RPMI8226 (cell line): ENCODE data around the gene SPATA31E1.

Source experiments
- DNase-seq: peaks from one replicate; pipeline ENCODE4 v3.0.0-alpha.2; 2015

Gene SPATA31E1

DNA sequence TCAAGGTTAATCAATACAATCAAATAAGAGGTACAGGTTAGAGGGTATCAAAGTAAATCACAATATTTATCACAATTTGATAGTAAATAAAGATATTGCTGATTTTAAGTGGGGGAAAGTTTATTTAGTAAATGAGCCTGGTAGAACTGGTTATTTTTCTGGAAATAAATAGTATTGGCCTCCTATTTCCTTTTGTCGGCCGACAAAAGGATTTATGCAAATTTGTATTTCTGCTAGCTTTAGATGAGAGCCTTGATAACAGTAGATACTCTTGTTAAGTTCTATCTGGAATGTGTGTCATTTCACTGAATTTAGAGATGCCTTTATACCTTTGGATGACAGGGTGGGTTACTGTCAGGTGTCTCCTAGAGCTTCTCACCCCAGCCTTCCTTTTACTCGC is 17.8 kb upstream of the SPATA31E1 start:
- DNase-seq, result no peak

GRCh38 chr9:87865626-87866025 is 17.1 kb upstream of the SPATA31E1 start:
- no peak for DNase-seq

- no peak for DNase-seq
Measured at GRCh38 chr9:87867391-87867790, 15.3 kb upstream of the SPATA31E1 start.

DNA sequence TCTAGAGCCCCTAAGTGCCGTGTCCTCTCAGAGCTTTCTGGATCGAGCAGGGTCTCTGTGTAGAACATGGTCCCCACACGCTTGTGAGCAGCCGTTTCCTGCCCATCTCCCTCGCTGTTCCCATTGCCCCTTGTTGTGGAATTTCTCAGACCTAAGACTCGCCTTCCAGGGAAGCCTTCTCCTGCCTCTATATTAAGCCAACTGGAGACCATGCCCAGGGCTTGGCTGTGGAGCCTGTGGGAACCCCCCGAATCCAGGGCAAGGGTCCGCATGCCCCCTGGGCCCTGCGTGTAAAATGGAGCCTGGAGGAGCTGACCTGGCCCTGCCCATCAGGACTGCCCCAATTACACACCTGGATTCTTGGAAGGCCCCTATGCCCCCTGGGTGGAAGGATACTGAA is 14.5 kb upstream of the SPATA31E1 start:
- no peak for DNase-seq

- DNase-seq, result no peak
Measured at GRCh38 chr9:87868635-87869034, 14.0 kb upstream of the SPATA31E1 start.

GRCh38 chr9:87869082-87869481 is 13.6 kb upstream of the SPATA31E1 start:
- no peak for DNase-seq

DNA sequence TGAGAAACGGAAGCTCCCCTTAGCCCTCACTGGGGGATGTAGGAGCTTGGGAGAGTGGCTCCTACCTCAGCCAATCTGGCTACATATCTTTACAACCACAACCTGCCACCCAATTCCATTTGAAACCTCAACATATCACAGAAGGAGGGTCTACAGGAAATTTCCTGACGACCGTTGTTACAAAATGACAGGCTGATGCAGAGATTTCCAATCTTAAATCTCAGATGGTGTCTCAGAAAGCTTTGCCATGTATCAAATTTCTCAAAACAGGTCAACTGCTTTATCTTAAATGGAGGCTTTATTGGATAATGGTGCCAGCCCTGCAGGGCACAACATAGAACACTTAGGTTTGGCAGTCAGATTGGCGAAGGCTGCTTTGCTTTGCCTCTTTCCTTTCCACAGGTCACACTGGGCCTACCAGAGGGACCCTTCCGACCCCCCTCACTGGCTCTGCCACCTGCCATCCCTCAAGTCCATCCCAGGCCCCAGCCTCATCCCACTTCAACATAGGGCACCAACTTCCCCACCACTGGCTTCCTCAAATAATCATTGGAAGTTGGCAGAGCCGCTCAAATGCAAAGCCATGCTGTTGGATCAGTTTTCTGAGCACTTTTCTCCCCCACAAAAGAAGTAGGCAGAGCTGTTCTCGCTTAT is 11.1 kb upstream of the SPATA31E1 start:
- no peak for DNase-seq

GRCh38 chr9:87872079-87872624 is 10.5 kb upstream of the SPATA31E1 start:
- no peak for DNase-seq

DNA sequence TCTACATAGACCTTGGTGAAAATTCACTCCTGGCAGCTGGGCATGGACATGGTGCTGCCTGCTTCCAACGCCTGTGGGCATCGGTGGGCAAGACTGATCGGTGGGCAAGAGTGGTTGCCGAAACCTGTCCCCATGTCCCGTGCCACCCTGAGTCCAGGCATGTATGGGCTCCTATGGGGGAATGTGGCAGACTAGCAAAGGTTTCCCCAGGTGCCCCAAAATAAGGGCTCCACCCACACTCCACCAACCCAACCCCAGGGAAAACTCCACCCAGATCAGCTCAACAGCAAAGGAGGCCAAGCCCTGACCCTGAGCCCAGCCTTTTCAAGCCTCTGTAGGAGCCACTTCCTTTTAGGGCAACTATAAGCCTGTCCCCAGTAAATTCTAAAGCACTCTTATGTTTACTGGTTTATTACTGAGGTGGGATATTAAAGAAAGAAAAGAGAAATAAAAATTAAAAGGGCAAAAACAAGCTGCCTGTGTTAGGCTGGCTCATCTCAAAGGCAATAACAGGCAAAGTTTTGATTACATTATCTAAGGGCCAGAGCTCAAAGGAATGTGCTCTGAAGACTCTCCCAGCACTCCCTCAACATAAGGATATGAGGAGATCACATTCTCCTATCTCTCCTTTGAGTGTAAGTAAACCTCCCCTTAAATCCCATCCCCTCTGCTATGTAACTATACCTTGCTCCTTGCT is 8.9 kb upstream of the SPATA31E1 start:
- DNase-seq, result no peak

GRCh38 chr9:87874304-87874623 is 8.4 kb upstream of the SPATA31E1 start:
- DNase-seq, result no peak

DNA sequence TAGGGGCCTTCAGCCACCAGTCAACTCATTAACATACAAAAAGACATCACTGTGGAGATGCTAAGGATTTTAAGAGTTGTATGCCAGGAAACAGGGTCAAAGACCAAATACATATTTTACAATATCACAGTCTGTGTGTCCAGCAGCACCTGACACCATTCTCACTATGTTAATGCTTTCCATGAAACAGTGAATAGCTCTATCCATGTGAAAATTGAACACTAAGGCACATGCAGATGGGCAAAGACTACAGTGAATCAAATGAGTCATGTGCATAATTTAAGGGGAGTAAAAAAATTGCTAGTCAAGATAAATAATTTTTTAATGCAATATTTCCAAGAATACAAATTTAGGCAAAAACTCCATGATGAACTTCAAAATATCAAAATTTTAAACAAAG is 7.6 kb upstream of the SPATA31E1 start:
- no peak for DNase-seq

GRCh38 chr9:87875831-87876545 is 6.7 kb upstream of the SPATA31E1 start:
- no peak for DNase-seq

DNA sequence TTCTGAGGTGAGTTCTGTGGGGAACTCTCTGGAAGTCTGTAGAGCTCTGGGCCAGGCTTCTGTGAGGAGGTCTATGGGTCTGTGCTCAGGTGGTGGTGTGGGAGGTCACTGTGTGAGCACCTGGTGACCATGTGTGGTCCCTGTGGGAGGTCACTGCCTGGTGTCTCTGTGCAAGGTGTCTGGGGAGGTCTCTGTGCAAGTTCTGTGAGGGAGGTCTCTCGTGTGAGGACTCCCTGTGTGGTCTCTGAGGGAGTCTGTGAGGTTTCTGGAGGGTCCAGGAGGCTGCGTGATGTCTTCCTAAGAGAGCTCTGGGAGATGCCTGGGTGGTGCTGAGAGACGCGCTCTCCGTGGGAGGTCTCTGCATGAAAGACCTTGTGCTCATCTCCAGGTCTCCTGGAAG is 6.0 kb upstream of the SPATA31E1 start:
- DNase-seq, result no peak

DNA sequence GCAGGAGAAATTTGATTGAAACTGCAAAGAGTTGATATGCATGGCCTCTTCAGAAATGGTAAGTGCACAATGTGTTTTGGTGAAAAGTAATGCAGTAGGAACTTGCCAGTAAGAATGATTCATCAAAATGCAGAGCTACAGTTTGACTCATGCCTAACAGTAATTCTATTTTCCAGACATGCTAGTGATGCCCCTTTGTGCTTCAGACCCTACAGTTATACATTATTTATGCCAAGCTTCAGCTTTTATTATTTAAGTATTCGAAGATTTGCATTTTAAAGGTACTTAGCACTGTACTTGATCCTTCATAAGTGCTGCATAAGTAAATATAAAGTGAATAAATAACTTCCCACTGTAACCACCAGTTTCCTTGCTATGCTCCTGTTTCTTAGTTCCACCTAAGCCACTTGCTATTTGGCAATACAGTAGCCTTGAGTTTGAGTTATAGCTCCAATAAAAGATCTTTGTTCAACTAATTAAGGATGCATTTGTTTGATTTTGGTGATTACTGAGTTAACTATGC is 3.6 kb upstream of the SPATA31E1 start:
- DNase-seq, result no peak

DNA sequence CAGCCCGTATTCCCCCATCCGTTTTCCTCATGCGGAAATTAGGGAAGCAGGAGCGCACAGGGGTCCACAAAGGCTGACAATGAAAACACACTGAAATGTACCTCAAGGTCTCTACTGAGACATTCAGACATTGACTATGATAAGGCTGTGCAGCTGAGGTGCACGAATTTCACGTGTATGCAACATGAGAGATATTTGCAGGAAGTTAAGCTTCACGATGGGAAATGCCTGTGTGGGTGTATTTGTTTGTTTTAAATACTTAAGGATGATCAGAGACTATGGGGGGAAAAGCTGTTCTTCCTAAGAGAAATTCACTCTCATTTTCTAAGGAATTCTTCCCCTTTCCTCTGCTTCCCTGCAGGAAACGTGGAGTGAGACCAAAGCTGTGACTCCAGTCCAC is 2.6 kb upstream of the SPATA31E1 start:
- no peak for DNase-seq

DNA sequence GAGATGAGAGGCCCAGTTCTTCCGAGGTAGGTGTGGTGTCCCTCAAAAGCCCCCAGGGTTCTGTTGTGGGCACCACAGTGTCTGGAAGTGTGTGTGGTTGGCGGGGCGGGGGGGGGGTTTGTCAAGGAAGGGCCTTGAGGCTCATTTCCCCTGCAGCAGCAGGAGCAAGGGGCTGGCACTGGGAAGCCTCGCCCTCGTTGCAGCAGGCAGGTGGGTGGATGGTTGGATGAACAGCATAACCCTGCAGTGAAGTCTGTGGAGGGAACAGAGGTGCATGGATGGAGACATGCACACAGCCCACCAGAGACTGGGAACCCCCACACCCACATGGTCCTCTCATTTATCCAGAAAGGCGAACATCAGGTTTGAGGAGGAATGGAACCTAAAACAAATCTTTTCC is 2.0 kb upstream of the SPATA31E1 start:
- no peak for DNase-seq

GRCh38 chr9:87883274-87883673 is 597 bp downstream of the SPATA31E1 start:
- no peak for DNase-seq

- DNase-seq, result no peak
Measured at GRCh38 chr9:87883990-87884389, 1.3 kb downstream of the SPATA31E1 start.

GRCh38 chr9:87884578-87885459 is 2.1 kb downstream of the SPATA31E1 start:
- no peak for DNase-seq

DNA sequence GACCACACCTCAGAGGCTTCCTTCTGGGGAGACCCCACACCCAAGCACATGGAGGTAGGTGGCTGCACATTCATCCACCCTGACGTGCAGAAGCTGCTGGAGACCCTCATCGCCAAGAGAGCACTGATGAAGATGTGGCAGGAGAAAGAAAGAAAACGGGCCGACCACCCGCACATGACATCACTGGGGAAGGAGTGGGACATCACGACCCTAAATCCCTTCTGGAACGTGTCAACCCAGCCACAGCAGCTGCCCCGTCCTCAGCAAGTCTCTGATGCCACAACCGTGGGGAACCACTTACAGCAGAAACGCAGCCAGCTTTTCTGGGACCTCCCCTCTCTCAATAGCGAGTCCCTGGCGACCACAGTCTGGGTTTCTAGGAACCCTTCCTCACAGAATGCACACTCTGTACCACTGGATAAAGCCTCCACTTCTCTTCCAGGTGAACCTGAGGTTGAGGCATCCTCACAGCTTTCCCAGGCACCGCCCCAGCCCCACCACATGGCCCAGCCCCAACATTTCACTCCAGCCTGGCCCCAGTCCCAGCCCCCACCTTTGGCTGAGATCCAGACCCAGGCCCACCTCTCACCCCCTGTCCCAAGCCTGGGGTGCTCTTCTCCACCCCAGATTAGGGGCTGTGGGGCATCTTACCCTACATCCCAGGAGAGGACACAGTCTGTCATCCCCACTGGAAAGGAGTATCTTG is 3.0 kb downstream of the SPATA31E1 start:
- DNase-seq, result no peak

- DNase-seq, result no peak
Measured at GRCh38 chr9:87886210-87886932, 3.7 kb downstream of the SPATA31E1 start.
